Mammary epithelial cell (primary cell): ENCODE data around the gene NSG1.

Source experiments
- EZH2 ChIP-seq: IDR thresholded peaks from 2 replicates; pipeline ENCODE4 v1.6.1; 2012; ENCODE audit warnings: low read length, inconsistent platforms, borderline replicate concordance
- TF ChIP-seq, protein P1 (sequence below), 2 donors: IDR thresholded peaks in 1 of 2; conservative IDR thresholded peaks in 1 of 2; 2 replicates each; pipeline ENCODE4 v1.5.1; 2011 to 2012; ENCODE audit warnings: inconsistent platforms in 2 of 2, low read length in 2 of 2, mild to moderate bottlenecking in 2 of 2, control low read depth in 1 of 2, low read depth in 1 of 2; ENCODE audit not compliant: insufficient read depth in 1 of 2; ENCODE audit errors: extremely low read depth in 1 of 2

DNA sequence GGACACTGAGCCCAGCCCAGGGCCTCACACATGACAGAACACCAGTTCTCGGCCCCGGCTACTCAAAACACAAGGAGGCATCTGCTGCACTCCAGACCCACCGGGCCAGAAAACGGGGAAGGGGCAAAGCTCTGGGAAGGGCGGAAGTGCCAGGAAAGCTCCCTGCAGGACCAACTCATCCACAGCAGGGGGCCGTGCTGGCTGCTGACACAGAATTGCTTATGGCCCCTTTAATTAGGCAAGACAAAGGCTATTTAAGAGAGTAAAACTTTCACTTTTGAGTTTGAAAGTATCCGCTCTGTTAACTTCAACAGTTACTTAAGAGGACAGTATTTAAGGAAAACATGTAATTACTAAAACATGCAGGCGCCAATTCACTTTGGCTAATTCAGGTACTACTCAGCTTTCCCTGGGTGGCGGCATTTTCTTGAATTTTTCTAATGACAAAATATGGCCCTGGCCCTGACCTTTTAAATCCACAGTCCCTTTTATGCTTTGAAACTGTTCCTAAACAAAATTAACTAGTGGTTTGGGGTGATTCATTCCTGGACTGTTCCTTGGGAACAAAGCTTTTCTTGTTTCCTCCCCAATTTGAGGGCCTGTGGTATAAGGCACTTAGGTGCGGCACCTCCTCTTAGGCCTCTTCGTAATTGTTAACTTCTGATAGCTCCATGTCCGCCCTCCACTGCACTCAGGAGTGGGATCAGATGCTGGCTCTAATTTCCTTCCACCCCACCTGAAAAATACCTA, 40.4 kb downstream of the NSG1 start:
- TF ChIP-seq, protein P1, sequence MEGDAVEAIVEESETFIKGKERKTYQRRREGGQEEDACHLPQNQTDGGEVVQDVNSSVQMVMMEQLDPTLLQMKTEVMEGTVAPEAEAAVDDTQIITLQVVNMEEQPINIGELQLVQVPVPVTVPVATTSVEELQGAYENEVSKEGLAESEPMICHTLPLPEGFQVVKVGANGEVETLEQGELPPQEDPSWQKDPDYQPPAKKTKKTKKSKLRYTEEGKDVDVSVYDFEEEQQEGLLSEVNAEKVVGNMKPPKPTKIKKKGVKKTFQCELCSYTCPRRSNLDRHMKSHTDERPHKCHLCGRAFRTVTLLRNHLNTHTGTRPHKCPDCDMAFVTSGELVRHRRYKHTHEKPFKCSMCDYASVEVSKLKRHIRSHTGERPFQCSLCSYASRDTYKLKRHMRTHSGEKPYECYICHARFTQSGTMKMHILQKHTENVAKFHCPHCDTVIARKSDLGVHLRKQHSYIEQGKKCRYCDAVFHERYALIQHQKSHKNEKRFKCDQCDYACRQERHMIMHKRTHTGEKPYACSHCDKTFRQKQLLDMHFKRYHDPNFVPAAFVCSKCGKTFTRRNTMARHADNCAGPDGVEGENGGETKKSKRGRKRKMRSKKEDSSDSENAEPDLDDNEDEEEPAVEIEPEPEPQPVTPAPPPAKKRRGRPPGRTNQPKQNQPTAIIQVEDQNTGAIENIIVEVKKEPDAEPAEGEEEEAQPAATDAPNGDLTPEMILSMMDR (conservative IDR thresholded peaks at IDR 0.05 in 1 of 2, IDR thresholded peaks at IDR 0.05 in 1 of 2; ENCODE audit: extremely low read depth in 1 of 2, insufficient read depth in 1 of 2, low read depth in 1 of 2, low read length in 2 of 2) = no peak
- no peak for TF ChIP-seq EZH2
